GM23338 (cell line): ENCODE results near the gene SLC25A22. TPM values are rescaled to one million over a fixed set of nuclear protein-coding genes. Genes with fewer than 3 reads are reported as not detected.

Experiments used
- ATAC-seq: fragments of 200-7000 bp; cut with Tn5 transposase; 3 replicates; pipeline ENCODE4 v1.9.1; 2020
- DNase-seq: peaks from one replicate; pipeline ENCODE4 v3.0.0-alpha.2; 2015; ENCODE audit warnings: low spot score
- H2AFZ ChIP-seq: fragments of 200-600 bp; sonication (generic); 2 replicates; pipeline ENCODE4 v1.8.0; 2016; ENCODE audit warnings: antibody characterized with exemption, mild to moderate bottlenecking, moderate library complexity
- H3F3A ChIP-seq: fragments of 200-600 bp; sonication (generic); replicated peaks from 2 replicates; pipeline ENCODE4 v1.8.0; 2017; ENCODE audit warnings: antibody characterized with exemption, mixed run types, low read depth
- H3K27ac ChIP-seq: fragments of 200-600 bp; sonication (generic); 2 replicates; pipeline ENCODE4 v1.6.1; 2016; ENCODE audit warnings: low read depth
- H3K27me3 ChIP-seq: fragments of 200-600 bp; sonication (generic); 2 replicates; pipeline ENCODE4 v1.8.0; 2016; ENCODE audit warnings: mild to moderate bottlenecking, mixed run types, moderate library complexity; ENCODE audit not compliant: insufficient read depth
- H3K36me3 ChIP-seq: fragments of 200-600 bp; sonication (generic); 2 replicates; pipeline ENCODE4 v1.8.0; 2016; ENCODE audit warnings: mild to moderate bottlenecking; ENCODE audit not compliant: insufficient read depth
- H3K4me1 ChIP-seq: fragments of 200-600 bp; sonication (generic); 2 replicates; pipeline ENCODE4 v1.8.0; 2016; ENCODE audit warnings: mild to moderate bottlenecking, moderate library complexity; ENCODE audit not compliant: insufficient read depth
- H3K4me2 ChIP-seq: fragments of 200-600 bp; sonication (generic); 2 replicates; pipeline ENCODE4 v1.7.1; 2017; ENCODE audit warnings: mixed run types
- H3K4me3 ChIP-seq: fragments of 200-600 bp; sonication (generic); 2 replicates; pipeline ENCODE4 v1.6.1; 2016; ENCODE audit warnings: mixed run types
- H3K79me2 ChIP-seq: fragments of 200-600 bp; sonication (generic); replicated peaks from 2 replicates; pipeline ENCODE4 v1.8.0; 2017; ENCODE audit warnings: mild to moderate bottlenecking; ENCODE audit not compliant: insufficient read depth
- H3K9me2 ChIP-seq: fragments of 200-600 bp; sonication (generic); 2 replicates; pipeline ENCODE4 v1.8.0; 2017; ENCODE audit not compliant: insufficient read depth
- H4K20me1 ChIP-seq: fragments of 200-600 bp; sonication (generic); replicated peaks from 2 replicates; pipeline ENCODE4 v1.8.0; 2017; ENCODE audit warnings: mild to moderate bottlenecking; ENCODE audit not compliant: insufficient read depth
- H3K27ac Mint-ChIP-seq: 2 replicates; pipeline ENCODE4 v1.8.0; 2020; ENCODE audit warnings: inconsistent platforms, mild to moderate bottlenecking, moderate library complexity, mixed read lengths
- H3K27me3 Mint-ChIP-seq: 3 replicates; pipeline ENCODE4 v1.8.0; 2022; ENCODE audit warnings: low read depth, mild to moderate bottlenecking, moderate library complexity, mixed read lengths, inconsistent platforms; ENCODE audit not compliant: insufficient read depth, poor library complexity
- H3K36me3 Mint-ChIP-seq: 3 replicates; pipeline ENCODE4 v1.8.0; 2021; ENCODE audit warnings: low read depth, mild to moderate bottlenecking, inconsistent platforms, moderate library complexity, mixed read lengths
- H3K4me1 Mint-ChIP-seq: 3 replicates; pipeline ENCODE4 v1.8.0; 2020; ENCODE audit warnings: mild to moderate bottlenecking, inconsistent platforms, mixed read lengths
- H3K4me3 Mint-ChIP-seq: 3 replicates; pipeline ENCODE4 v1.8.0; 2021; ENCODE audit warnings: moderate library complexity, mild to moderate bottlenecking, inconsistent platforms, mixed read lengths
- H3K9me3 Mint-ChIP-seq: 3 replicates; pipeline ENCODE4 v1.8.0; 2020; ENCODE audit warnings: moderate library complexity, mild to moderate bottlenecking, inconsistent platforms, mixed read lengths
- CREB1 ChIP-seq: fragments of 250-450 bp; sonication (Bioruptor Pico); IDR thresholded peaks from 2 replicates; pipeline ENCODE4 v1.5.0; 2020; ENCODE audit warnings: low read depth, mild to moderate bottlenecking, moderate library complexity
- CTCF ChIP-seq, 2 experiments: fragments of 200-600 bp in 1 of 2; sonication (generic) in 1 of 2; conservative IDR thresholded peaks; 2 replicates each; pipeline versions ENCODE4 v1.5.1 to v1.6.1; 2016 to 2017; ENCODE audit warnings: antibody characterized with exemption in 2 of 2, low read depth in 2 of 2, mild to moderate bottlenecking in 2 of 2, moderate library complexity in 1 of 2
- EZH2phosphoT487 ChIP-seq: fragments of 200-600 bp; sonication (generic); IDR thresholded peaks from one replicate; pipeline ENCODE4 v1.8.1; 2018; ENCODE audit warnings: antibody characterized with exemption; ENCODE audit not compliant: unreplicated experiment
- NANOG ChIP-seq: IDR thresholded peaks from 2 replicates; pipeline ENCODE4 v1.6.1; 2016; ENCODE audit warnings: antibody characterized with exemption, borderline replicate concordance
- POLR2AphosphoS5 ChIP-seq: IDR thresholded peaks from 2 replicates; pipeline ENCODE4 v1.6.1; 2016; ENCODE audit warnings: antibody characterized with exemption, low read depth
- ZNF114 ChIP-seq: fragments of 250-450 bp; sonication (Bioruptor Pico); IDR thresholded peaks from 2 replicates; pipeline ENCODE4 v1.5.0; 2020; ENCODE audit warnings: mild to moderate bottlenecking, moderate library complexity
- ZNF462 ChIP-seq: fragments of 250-450 bp; sonication (Bioruptor Pico); IDR thresholded peaks from 2 replicates; pipeline ENCODE4 v1.5.0; 2020; ENCODE audit warnings: mild to moderate bottlenecking, moderate library complexity
- polyA plus RNA-seq: library from polyadenylated mRNA; unstranded; fragments of >200 nt; fragmentation: Nextera tagmentation; extraction: Ambion mirVana; gene quantifications from 2 replicates; pipeline ENCODE4 v1.2.1, GENCODE V29; 2016
- total RNA-seq: library from RNA; depleted of rRNA; stranded (reverse); fragments of >200 nt; shearing (Covaris generic); gene quantifications from 2 replicates; pipeline ENCODE4 v1.2.3, GENCODE V29; 2014

The SLC25A22 gene
- total and polyA plus RNA-seq, 2 experiments from 2014 or later, result 21.0 to 46.4 TPM

GRCh38 chr11:788009-788640 lies 10.0 kb downstream of the SLC25A22 start (continued):
- no peak for TF ChIP-seq ZNF462

- Histone ChIP-seq H3K9me2 (no peaks in the 10 kb centered on the region), H3K27me3 (no peaks in the 10 kb centered on the region), H3K79me2 (no peaks in the 10 kb centered on the region), H2AFZ (no peak overlapping the region), H3K4me2 (no peak overlapping the region), H3F3A (peaks cover 20% of the 10 kb centered on the region), H4K20me1 (peaks cover 7% of the 10 kb centered on the region), H3K27ac (no peak overlapping the region), H3K36me3 (no peaks in the 10 kb centered on the region), H3K4me3 (no peak overlapping the region), H3K4me1 (peaks cover 28% of the 10 kb centered on the region)
- Mint-ChIP-seq H3K4me1 (peaks cover 36% of the 10 kb centered on the region), H3K36me3 (peaks cover 13% of the 10 kb centered on the region; the same call in 2 of the 3 replicates), H3K9me3 (no peaks in the 10 kb centered on the region), H3K27ac (no peak overlapping the region), H3K27me3 (peaks cover 20% of the 10 kb centered on the region), H3K4me3 (no peak overlapping the region)
- DNase-seq (no peak), ATAC-seq (no peak)
- TF ChIP-seq CTCF (conservative IDR thresholded peaks at IDR 0.05; ENCODE audit: low read depth in 2 of 2) (no peak), POLR2AphosphoS5 (no peak), EZH2phosphoT487 (no peak), ZNF114 (CRISPR knock-in tag) (no peak), CREB1 (CRISPR knock-in tag) (no peak), ZNF462 (no peak), NANOG (no peak)
Measured at GRCh38 chr11:787084-787675, 10.9 kb downstream of the SLC25A22 start.
